IPS-15b (cell line): ENCODE measurements around the gene KCNF1.

Experiments used
- H3K27me3 ChIP-seq: one replicate; pipeline ENCODE4 v1.6.1; 2013; ENCODE audit warnings: low read length; ENCODE audit not compliant: control insufficient read depth, insufficient read depth
- H3K36me3 ChIP-seq: one replicate; pipeline ENCODE4 v1.6.1; 2013; ENCODE audit warnings: low read length; ENCODE audit not compliant: control insufficient read depth, insufficient read depth
- H3K4me1 ChIP-seq: one replicate; pipeline ENCODE4 v1.6.1; 2013; ENCODE audit warnings: mild to moderate bottlenecking, low read length; ENCODE audit not compliant: control insufficient read depth, insufficient read depth
- H3K4me3 ChIP-seq: one replicate; pipeline ENCODE4 v1.5.1; 2013; ENCODE audit warnings: low read depth, low read length
- H3K9ac ChIP-seq: one replicate; pipeline ENCODE4 v1.6.1; 2013; ENCODE audit warnings: low read depth, mild to moderate bottlenecking, low read length
- H3K9me3 ChIP-seq: one replicate; pipeline ENCODE4 v1.6.1; 2013; ENCODE audit warnings: mild to moderate bottlenecking, low read length; ENCODE audit not compliant: control insufficient read depth, insufficient read depth

Gene KCNF1

DNA sequence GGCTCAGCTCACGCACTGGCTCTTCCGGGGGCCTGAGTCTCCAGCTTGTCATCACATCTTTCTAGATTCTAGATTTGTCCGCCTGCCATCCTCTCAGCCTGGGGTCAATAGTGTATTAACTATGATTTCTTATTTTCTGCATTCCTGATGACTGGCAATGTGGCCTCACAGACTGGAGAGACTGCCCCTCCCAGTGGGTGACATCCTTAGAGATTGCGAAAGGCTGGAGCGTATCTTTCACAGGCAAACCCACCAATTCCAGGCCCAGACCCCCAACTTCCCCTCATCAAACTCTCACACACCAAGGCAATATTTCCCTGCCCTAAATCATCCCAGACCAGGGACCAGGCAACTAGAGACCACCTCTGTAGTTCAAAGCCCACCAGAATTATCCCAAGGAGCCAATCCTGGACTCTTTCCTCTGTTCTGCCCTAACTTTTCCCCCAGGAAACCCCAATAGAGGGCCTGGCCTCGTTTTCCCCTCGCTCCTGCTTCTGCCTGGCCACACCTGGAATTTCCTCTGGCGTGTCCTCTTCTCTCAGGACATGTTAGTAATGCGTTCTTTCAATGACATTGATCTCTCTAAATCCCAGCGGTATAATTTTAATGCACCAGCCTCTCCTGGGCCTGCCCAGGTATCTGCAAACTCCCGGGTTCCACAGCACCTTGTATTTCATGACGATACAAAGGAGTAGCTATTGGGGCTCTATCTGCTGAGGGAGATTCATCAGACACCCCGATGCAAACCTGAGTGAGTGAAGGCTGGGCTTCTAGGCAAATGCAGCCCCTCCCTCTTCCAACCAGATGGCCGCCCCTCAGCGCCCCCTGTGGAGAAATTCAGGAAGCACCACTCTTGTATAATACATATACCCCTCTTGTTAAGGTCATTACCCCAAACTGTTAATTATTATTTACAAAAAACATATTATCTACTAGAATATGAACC, 2.4 kb upstream of the KCNF1 start:
- no peak overlapping the region for H3K9ac ChIP-seq
- peaks cover 4% of the 10 kb centered on the region for H3K4me1 ChIP-seq
- H3K9me3 ChIP-seq: no peaks in the 10 kb centered on the region
- H3K36me3 ChIP-seq: no peaks in the 10 kb centered on the region
- no peak overlapping the region for H3K4me3 ChIP-seq
- H3K27me3 ChIP-seq: peaks cover 29% of the 10 kb centered on the region

DNA sequence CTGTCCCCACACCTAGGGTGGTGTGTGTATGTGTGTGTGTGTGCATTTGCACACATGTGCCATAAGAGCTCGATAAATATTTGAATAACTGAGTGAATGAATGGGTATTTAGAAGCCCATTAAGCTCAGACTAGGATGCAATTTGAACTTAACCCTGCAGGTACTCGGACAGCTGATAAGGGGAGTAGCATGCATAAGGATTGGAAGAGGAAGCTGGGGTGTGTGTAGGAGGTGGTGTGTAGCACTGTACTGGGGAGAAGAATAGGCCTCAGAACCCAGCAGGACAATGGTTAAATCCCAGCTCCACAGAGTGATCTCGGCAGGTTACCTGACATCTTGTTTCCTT, 1.8 kb upstream of the KCNF1 start:
- Histone ChIP-seq H3K36me3 (no peaks in the 10 kb centered on the region), H3K9ac (no peak overlapping the region), H3K4me1 (peaks cover 8% of the 10 kb centered on the region), H3K27me3 (peaks cover 31% of the 10 kb centered on the region), H3K4me3 (no peak overlapping the region), H3K9me3 (no peaks in the 10 kb centered on the region)

DNA sequence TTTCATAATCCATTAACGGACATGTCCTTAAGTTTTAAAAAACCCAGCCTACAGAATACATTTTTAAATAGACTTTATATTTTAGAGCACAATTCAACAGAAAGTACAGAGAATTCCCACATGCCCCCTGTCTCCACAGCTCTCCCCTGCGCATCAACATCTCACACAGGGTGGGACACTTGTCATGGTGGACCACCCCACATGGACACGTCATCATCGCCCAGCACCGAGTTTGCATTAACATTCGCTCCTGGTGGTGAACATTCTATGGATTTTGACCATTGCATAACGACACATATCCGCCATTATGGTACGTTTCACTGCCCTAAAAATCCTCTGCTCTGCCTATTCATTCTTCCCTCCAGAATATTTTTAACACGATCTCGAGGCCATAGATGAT, 1.1 kb upstream of the KCNF1 start:
- H3K4me3 ChIP-seq: no peak overlapping the region
- peaks cover 31% of the 10 kb centered on the region for H3K27me3 ChIP-seq
- H3K36me3 ChIP-seq: no peaks in the 10 kb centered on the region
- no peak overlapping the region for H3K9ac ChIP-seq
- H3K9me3 ChIP-seq: no peaks in the 10 kb centered on the region
- peaks cover 8% of the 10 kb centered on the region for H3K4me1 ChIP-seq

DNA sequence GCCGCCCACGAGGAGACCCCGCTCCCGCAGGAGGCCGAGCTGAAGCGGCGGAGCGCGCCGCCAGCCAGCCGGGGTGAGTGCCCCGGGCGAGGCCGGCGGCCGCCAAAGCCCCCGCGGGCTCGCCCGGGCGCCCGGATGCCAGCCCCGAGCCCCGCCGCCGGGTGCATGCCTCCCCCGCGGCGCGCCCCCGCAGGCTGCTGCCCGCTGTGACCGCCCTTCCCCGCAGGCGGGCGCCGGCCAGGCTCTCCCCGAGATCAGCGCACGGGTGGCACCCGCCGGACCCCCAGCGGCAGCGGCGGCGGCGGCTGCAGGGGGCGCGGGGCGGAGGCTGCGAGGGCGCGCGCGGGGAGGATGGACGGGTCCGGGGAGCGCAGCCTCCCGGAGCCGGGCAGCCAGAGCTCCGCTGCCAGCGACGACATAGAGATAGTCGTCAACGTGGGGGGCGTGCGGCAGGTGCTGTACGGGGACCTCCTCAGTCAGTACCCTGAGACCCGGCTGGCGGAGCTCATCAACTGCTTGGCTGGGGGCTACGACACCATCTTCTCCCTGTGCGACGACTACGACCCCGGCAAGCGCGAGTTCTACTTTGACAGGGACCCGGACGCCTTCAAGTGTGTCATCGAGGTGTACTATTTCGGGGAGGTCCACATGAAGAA, 470 bp downstream of the KCNF1 start:
- peak overlapping the region; percentile 54 for H3K4me3 ChIP-seq
- H3K36me3 ChIP-seq: no peaks in the 10 kb centered on the region
- H3K27me3 ChIP-seq: peaks cover 31% of the 10 kb centered on the region
- peaks cover 8% of the 10 kb centered on the region for H3K4me1 ChIP-seq
- no peaks in the 10 kb centered on the region for H3K9me3 ChIP-seq
- H3K9ac ChIP-seq: no peak overlapping the region

DNA sequence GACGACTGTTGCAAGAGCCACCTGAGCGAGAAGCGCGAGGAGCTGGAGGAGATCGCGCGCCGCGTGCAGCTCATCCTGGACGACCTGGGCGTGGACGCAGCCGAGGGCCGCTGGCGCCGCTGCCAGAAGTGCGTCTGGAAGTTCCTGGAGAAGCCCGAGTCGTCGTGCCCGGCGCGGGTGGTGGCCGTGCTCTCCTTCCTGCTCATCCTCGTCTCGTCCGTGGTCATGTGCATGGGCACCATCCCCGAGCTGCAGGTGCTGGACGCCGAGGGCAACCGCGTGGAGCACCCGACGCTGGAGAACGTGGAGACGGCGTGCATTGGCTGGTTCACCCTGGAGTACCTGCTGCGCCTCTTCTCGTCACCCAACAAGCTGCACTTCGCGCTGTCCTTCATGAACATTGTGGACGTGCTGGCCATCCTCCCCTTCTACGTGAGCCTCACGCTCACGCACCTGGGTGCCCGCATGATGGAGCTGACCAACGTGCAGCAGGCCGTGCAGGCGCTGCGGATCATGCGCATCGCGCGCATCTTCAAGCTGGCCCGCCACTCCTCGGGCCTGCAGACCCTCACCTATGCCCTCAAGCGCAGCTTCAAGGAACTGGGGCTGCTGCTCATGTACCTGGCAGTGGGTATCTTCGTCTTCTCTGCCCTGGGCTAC, 1.2 kb downstream of the KCNF1 start:
- Histone ChIP-seq H3K36me3 (no peaks in the 10 kb centered on the region), H3K4me3 (peak overlapping the region; percentile 45), H3K9ac (no peak overlapping the region), H3K9me3 (no peaks in the 10 kb centered on the region), H3K4me1 (peaks cover 8% of the 10 kb centered on the region), H3K27me3 (peaks cover 31% of the 10 kb centered on the region)

DNA sequence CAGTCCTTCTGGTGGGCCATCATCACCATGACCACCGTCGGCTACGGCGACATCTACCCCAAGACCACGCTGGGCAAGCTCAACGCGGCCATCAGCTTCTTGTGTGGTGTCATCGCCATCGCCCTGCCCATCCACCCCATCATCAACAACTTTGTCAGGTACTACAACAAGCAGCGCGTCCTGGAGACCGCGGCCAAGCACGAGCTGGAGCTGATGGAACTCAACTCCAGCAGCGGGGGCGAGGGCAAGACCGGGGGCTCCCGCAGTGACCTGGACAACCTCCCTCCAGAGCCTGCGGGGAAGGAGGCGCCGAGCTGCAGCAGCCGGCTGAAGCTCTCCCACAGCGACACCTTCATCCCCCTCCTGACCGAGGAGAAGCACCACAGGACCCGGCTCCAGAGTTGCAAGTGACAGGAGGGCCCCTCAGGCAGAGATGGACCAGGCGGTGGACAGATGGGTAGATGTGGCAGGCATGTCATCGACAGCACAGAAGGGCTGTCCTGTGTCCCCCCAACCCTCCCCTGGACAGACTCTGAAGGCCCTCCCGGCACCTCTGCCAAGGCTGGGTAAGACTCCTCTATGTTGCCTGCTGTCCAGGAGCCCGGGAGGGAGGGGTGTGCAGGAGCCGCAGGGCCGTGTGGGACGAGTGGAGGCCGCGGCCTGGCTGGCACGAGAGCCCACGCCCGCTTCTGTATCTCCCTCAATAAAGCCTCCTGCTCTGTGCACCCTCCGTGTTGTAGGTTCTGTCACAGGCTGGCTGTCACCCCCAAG, 2.0 kb downstream of the KCNF1 start:
- peaks cover 31% of the 10 kb centered on the region for H3K27me3 ChIP-seq

DNA sequence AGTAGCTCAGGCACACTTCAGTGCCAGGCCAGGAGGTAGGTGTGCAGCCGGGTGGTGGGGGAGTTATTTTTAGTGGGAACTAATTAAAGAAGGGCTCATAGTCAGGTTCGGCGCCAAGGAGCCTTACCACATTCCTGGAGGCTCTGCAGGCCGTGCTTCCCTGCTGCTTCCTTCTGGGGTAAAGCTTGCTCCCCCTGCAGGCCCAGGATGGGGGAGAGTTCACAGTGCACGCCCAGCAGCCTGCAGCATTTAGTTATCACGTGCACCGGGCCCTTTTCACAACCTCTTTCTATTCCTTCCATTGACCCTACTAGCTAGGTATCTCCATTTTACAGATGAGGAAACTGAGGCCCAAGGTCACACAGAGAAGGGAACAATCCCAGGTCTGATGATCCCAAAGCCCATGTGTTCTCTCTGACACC, 2.5 kb downstream of the KCNF1 start:
- peaks cover 31% of the 10 kb centered on the region for H3K27me3 ChIP-seq

More for the DNA sequence above, 2.0 kb downstream of the KCNF1 start:
- Histone ChIP-seq H3K4me1 (peaks cover 8% of the 10 kb centered on the region), H3K36me3 (no peaks in the 10 kb centered on the region), H3K4me3 (no peak overlapping the region), H3K9ac (no peak overlapping the region), H3K9me3 (no peaks in the 10 kb centered on the region)

DNA sequence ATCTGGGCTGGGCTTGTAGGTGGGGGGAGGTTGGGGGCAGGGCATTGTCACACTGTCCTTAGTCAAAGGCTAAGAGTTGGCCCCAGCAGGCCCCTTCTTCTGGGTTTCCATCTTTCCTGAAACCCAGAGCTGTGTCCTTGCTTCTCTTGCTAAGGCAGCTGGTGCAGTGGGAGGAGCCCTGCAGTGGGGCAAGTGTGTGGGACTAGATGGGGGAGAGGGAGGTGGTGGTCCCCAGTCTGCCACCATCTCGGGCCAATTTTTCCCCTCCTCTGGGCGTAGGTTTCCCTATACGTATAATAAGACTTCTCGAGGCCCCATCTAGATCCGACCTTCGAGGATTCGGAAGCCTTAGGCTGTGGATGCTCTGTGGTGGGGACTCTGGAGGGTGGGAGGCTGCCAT, 3.5 kb downstream of the KCNF1 start:
- Histone ChIP-seq H3K36me3 (no peaks in the 10 kb centered on the region), H3K4me3 (no peak overlapping the region), H3K27me3 (peaks cover 31% of the 10 kb centered on the region), H3K9ac (no peak overlapping the region), H3K4me1 (peaks cover 4% of the 10 kb centered on the region), H3K9me3 (no peaks in the 10 kb centered on the region)

More for the DNA sequence above, 2.5 kb downstream of the KCNF1 start:
- peaks cover 8% of the 10 kb centered on the region for H3K4me1 ChIP-seq
- H3K4me3 ChIP-seq: no peak overlapping the region
- no peaks in the 10 kb centered on the region for H3K36me3 ChIP-seq
- no peaks in the 10 kb centered on the region for H3K9me3 ChIP-seq
- no peak overlapping the region for H3K9ac ChIP-seq

DNA sequence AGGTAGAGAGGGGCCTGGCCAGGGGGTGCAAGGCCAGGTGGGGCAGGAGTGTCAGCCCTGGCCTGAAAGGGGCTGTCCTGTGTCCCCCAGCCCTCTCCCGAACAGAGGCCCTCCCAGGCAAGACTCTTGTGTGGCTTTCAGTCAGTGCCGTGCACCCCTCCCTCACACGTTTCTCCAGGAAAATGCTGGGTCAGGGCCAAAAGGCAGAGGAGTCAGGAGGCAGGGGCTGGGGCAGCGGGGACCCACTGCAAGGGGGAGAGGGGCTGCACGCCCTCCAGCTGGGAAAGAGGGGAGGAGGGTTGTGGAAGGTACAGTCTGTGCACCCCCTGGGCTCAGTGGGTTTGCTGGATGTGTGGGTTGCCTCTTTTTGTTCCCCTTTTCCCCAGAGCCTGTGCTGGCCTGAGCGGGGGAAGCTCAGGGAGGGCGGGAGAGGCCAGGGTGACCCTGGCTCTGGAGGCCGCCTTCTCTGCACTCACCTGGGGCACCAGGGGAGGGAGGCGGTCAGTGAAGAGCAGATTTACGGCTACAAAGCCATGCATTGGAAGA, 4.1 kb downstream of the KCNF1 start:
- Histone ChIP-seq H3K9me3 (no peaks in the 10 kb centered on the region), H3K36me3 (no peaks in the 10 kb centered on the region), H3K9ac (no peak overlapping the region), H3K27me3 (peaks cover 31% of the 10 kb centered on the region), H3K4me1 (peaks cover 4% of the 10 kb centered on the region), H3K4me3 (no peak overlapping the region)

DNA sequence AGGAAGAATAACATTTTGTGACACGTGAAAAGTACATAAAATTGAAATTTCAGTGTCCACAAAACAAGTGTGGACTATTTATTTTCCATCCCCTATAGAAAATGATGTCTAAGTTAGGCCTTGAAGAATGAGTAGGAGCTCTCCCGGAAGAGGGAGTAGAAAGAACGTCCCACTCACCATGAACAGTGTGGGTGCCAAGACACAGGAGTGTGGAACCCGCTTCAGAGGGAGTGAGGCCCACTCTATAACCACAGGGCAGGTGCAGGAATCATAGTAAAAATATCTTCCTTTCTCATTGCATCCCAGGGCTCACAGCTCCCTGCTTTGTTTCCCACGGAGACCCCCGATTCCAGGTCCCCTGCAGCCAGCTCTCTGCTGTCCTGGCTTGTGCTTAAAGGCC, 5.2 kb downstream of the KCNF1 start:
- Histone ChIP-seq H3K27me3 (peaks cover 23% of the 10 kb centered on the region), H3K36me3 (no peaks in the 10 kb centered on the region), H3K9me3 (no peaks in the 10 kb centered on the region), H3K4me3 (no peak overlapping the region), H3K4me1 (peaks cover 4% of the 10 kb centered on the region), H3K9ac (no peak overlapping the region)

DNA sequence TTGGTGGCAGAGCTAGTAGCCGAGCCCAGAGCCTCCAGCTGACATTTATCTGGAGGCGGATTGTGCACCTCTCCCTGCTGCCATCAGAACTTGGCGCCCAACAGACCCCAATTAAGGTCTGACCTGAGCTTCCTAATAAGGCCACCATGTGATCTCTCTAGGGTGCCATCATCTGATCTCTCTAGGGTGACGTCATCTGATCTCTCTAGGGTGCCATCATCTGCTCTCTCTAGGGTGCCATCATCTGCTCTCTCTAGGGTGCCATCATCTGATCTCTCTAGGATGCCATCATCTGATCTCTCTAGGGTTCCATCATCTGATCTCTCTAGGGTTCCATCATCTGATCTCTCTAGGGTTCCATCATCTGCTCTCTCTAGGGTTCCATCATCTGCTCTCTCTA, 6.2 kb downstream of the KCNF1 start:
- Histone ChIP-seq H3K4me3 (no peak overlapping the region), H3K27me3 (peaks cover 16% of the 10 kb centered on the region), H3K36me3 (no peaks in the 10 kb centered on the region), H3K9ac (no peak overlapping the region), H3K4me1 (peaks cover 4% of the 10 kb centered on the region), H3K9me3 (no peaks in the 10 kb centered on the region)
